Measurements from ENCODE around the gene RPS6KA5. TPM values are rescaled to one million over a fixed set of nuclear protein-coding genes. Genes with fewer than 3 reads are reported as not detected.

The RPS6KA5 gene
- total RNA-seq, 8 experiments from 2014 or later: 2.5 to 25.2 (median 5.8) TPM

DNA sequence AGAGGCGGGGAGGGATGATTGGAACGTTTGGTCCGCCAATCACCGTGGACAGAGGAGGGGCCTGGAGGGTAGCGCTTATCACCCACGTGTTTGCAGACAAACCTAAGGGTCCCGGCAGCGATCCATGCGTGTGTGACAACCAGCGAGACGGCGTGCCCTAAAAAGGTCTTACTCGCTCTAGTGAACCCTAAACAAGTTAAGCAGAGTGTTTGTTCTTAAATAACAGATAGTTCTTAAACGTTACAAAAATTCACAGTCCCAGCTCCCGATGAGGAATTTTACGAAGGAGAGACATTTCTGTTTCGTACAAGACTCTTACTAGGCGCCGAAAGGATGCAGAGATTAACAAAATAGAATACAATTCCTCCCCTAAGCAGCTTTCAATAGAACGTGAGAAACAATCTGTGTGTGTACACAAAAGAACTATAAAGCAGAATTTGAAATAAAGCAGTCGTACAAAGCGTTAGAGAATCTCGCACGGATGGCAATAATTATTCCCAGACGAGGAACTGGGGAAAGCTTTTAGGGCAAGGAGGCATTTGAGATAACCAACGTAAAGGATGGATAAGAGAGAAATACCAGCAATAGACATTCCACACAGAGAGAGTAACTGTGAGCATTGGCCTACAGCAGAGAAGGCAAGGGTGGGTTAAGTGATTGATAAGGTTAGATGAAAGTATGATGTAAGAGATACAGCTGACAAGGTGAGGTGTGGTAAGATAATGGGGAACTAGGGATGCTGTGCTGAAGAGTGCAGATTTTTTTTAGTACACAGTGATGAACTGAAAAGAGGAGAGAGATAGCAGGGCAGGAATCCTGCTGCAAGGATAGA is 831 bp upstream of the RPS6KA5 start:
- in situ Hi-C loops (cut with MboI; ENCODE audit: low pct_unique_long_range_greater_than_20kb in 2 of 9, low sequenced_read_pairs in 9 of 9, unreplicated experiment in 9 of 9): no loop called here
- peaks cover 4 to 5% of the 10 kb centered on the region in 2 donors for H3K4me1 ChIP-seq (replicated peaks in 1 of 2)
- H3K27ac ChIP-seq: no peak overlapping the region
- 0 to 7% (median 2%) methylated on average over 3 to 16 of the region's 26 CpGs for WGBS, 10 experiments
- H3K4me3 ChIP-seq: peak overlapping the region; percentile 38 to 47 (median 40)
- no peak for ATAC-seq (replicated peaks in 6 of 8)

DNA sequence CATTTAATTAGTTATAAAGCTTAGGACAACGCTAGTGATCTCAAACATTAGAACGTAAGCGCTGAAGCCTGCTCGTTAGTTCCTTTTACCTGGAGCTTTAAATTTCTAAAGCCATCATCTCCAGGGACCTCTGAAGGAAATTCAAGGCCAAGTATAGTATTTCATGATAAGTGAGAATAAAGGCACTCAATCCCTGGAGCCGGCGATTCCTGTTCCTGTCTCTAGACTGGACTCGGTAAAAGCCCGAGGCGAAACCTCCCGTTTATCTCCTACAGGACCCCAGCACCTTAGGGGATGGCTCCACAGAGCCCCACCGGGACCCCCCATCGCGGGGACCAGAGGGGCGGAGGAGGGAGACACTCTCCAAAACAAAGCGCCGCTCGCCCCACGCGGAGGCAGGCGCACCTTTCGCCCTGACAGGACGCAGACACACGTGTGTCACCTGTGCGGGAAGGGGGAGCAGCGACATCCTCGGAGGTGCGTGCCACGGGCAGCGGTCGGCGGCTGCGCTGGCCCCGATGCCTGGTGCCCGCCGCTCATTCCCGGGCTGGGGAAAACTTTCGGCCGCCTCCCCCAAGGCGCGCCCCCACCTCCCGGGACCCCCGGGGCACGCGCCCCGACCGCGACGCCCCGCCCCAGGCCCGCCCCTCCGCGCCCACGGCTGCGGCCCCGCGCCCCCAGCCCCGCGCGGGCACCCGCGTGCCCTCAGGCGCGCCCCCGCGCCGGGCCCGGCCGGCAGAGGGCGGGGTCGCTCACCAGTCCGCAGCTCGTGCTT is 678 bp downstream of the RPS6KA5 start:
- in situ Hi-C loops (cut with MboI; ENCODE audit: low pct_unique_long_range_greater_than_20kb in 2 of 9, low sequenced_read_pairs in 9 of 9, unreplicated experiment in 9 of 9): no loop called here
- peaks cover 4 to 5% of the 10 kb centered on the region in 2 donors for H3K4me1 ChIP-seq (replicated peaks in 1 of 2)
- peak; percentile 31 to 57 (median 52) for ATAC-seq (replicated peaks in 6 of 8)
- 0 to 28% (median 0%) methylated on average over 1 to 10 of the region's 72 CpGs; no CpG with 5 or more reads in 2 of the 10 experiments for WGBS, 10 experiments
- H3K27ac ChIP-seq: peak overlapping the region; percentile 90 to 92
- peak overlapping the region; percentile 89 to 99 (median 95) for H3K4me3 ChIP-seq

GRCh38 chr14:91058042-91058581 is 2.3 kb downstream of the RPS6KA5 start:
- WGBS, 10 experiments: 42 to 92% (median 73%) methylated on average over 3 to 6 of the region's 6 CpGs; no CpG with 5 or more reads in 1 of the 10 experiments
- H3K27ac ChIP-seq: no peak overlapping the region
- peak overlapping the region in 1 of 5 donors; percentile 99 for H3K4me3 ChIP-seq
- in situ Hi-C loops (cut with MboI; ENCODE audit: low pct_unique_long_range_greater_than_20kb in 2 of 9, low sequenced_read_pairs in 9 of 9, unreplicated experiment in 9 of 9): no loop called here
- peaks cover 4 to 5% of the 10 kb centered on the region in 2 donors for H3K4me1 ChIP-seq (replicated peaks in 1 of 2)
- ATAC-seq (replicated peaks in 6 of 8): no peak

GRCh38 chr14:91056361-91056760 is 4.1 kb downstream of the RPS6KA5 start:
- H3K4me1 ChIP-seq (replicated peaks in 1 of 2): no peaks in the 10 kb centered on the region
- 71 to 100% (median 93%) methylated on average over 1 to 3 of the region's 3 CpGs; no CpG with 5 or more reads in 2 of the 10 experiments for WGBS, 10 experiments
- in situ Hi-C loops (cut with MboI; ENCODE audit: low pct_unique_long_range_greater_than_20kb in 2 of 9, low sequenced_read_pairs in 9 of 9, unreplicated experiment in 9 of 9): no loop called here
- ATAC-seq (replicated peaks in 6 of 8): no peak
- H3K27ac ChIP-seq: no peak overlapping the region
- H3K4me3 ChIP-seq: no peak overlapping the region

GRCh38 chr14:91055016-91055415 is 5.4 kb downstream of the RPS6KA5 start:
- in situ Hi-C loops (cut with MboI; ENCODE audit: low pct_unique_long_range_greater_than_20kb in 2 of 9, low sequenced_read_pairs in 9 of 9, unreplicated experiment in 9 of 9): no loop called here
- H3K4me3 ChIP-seq: no peak overlapping the region
- H3K4me1 ChIP-seq (replicated peaks in 1 of 2): no peaks in the 10 kb centered on the region
- no peak overlapping the region for H3K27ac ChIP-seq
- ATAC-seq (replicated peaks in 6 of 8): no peak

GRCh38 chr14:91048676-91049075 is 11.8 kb downstream of the RPS6KA5 start:
- no peak for ATAC-seq (replicated peaks in 6 of 8)
- Histone ChIP-seq H3K4me3 (no peak overlapping the region), H3K27ac (no peak overlapping the region), H3K4me1 (replicated peaks in 1 of 2) (no peaks in the 10 kb centered on the region)
- in situ Hi-C loops (cut with MboI; ENCODE audit: low pct_unique_long_range_greater_than_20kb in 2 of 9, low sequenced_read_pairs in 9 of 9, unreplicated experiment in 9 of 9): no loop called here
- 63 to 100% (median 87%) methylated on average over 1 of the region's 1 CpG; no CpG with 5 or more reads in 4 of the 10 experiments for WGBS, 10 experiments

DNA sequence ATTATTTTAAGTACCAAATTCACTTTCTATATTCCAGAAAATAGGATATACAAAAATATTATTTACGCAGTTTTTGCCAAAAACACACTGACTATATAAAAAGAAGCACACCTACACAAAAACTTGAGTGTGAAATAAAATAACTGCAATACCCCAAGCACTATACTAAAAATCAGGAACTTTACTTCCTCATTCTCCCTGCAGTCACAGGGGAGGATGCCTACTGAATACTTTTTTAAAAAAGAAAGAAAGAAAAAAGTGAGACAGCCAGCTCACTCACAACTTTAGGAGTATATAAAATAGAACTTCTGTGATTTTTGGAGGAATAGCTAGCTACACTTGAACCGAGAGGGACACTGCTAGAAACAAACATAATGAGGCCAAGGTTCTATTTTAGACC is 12.2 kb downstream of the RPS6KA5 start:
- no peak for ATAC-seq (replicated peaks in 6 of 8)
- Histone ChIP-seq H3K4me1 (replicated peaks in 1 of 2) (no peaks in the 10 kb centered on the region), H3K4me3 (no peak overlapping the region), H3K27ac (no peak overlapping the region)
- in situ Hi-C loops (cut with MboI; ENCODE audit: low pct_unique_long_range_greater_than_20kb in 2 of 9, low sequenced_read_pairs in 9 of 9, unreplicated experiment in 9 of 9): no loop called here
- WGBS, 10 experiments: 62 to 100% (median 88%) methylated on average over 1 to 2 of the region's 2 CpGs

DNA sequence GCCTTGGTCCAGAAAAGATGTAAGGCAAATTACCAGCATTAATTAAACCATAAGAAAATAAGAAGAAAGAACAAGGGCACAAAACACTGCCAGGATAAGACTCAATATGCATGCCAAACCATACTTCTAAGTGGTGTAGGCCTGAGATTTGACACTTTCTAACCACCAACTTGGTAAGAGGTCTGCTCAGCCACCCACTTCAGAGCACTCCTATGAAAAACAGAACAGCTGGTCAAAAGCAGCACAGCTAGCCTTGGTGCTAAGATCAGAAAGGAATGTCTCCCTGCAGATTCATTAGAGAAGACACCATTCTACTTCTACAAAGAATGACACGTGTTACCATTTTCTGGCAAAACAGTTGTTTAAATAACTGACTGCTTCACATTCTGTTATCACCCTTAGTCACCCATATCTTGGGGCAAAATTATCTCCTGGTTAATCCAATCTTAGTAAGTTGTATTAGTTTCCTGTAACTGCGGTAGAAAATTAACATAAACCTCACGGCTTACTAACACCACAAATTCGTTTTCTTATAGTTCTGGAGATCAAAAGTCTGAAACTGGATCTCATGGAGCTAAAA is 13.2 kb downstream of the RPS6KA5 start:
- ATAC-seq (replicated peaks in 6 of 8): no peak

GRCh38 chr14:91046488-91047072 is 13.9 kb downstream of the RPS6KA5 start:
- WGBS, 10 experiments: 58 to 100% (median 86%) methylated on average over 1 to 7 of the region's 7 CpGs; no CpG with 5 or more reads in 2 of the 10 experiments
- in situ Hi-C loops (cut with MboI; ENCODE audit: low pct_unique_long_range_greater_than_20kb in 2 of 9, low sequenced_read_pairs in 9 of 9, unreplicated experiment in 9 of 9): no loop called here
- no peak overlapping the region for H3K27ac ChIP-seq
- ATAC-seq (replicated peaks in 6 of 8): no peak
- H3K4me1 ChIP-seq (replicated peaks in 1 of 2): no peaks in the 10 kb centered on the region
- H3K4me3 ChIP-seq: no peak overlapping the region

More for the DNA sequence above, 13.2 kb downstream of the RPS6KA5 start:
- 69 to 100% (median 83%) methylated on average over 1 to 4 of the region's 4 CpGs; no CpG with 5 or more reads in 3 of the 10 experiments for WGBS, 10 experiments
- no peak overlapping the region for H3K27ac ChIP-seq
- no peak overlapping the region for H3K4me3 ChIP-seq
- H3K4me1 ChIP-seq (replicated peaks in 1 of 2): no peaks in the 10 kb centered on the region
- in situ Hi-C loops (cut with MboI; ENCODE audit: low pct_unique_long_range_greater_than_20kb in 2 of 9, low sequenced_read_pairs in 9 of 9, unreplicated experiment in 9 of 9): no loop called here

DNA sequence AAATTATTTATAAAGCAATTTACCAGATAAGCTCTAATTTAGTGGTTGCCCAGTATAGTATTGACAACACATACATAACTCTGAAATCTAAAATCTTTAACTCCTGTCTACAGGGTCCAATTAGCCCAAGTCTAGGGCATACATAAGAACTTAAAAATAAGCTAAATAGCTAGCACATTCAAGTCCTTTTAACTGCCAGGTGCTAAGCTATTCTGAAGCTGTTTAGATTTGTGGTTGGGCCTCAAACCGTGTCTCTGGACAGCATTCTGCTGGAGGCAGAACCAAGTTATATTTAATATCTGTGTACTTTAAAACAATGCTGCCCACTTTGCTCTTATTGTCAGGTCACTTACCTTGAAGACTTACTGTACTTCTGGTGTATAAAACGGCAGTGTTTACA is 19.0 kb downstream of the RPS6KA5 start:
- no peak overlapping the region for H3K27ac ChIP-seq
- ATAC-seq (replicated peaks in 6 of 8): no peak
- in situ Hi-C loops (cut with MboI; ENCODE audit: low pct_unique_long_range_greater_than_20kb in 2 of 9, low sequenced_read_pairs in 9 of 9, unreplicated experiment in 9 of 9): no loop called here
- no peaks in the 10 kb centered on the region for H3K4me1 ChIP-seq (replicated peaks in 1 of 2)
- no peak overlapping the region for H3K4me3 ChIP-seq
- WGBS, 10 experiments: 0 to 94% (median 63%) methylated on average over 1 to 2 of the region's 2 CpGs; no CpG with 5 or more reads in 1 of the 10 experiments

DNA sequence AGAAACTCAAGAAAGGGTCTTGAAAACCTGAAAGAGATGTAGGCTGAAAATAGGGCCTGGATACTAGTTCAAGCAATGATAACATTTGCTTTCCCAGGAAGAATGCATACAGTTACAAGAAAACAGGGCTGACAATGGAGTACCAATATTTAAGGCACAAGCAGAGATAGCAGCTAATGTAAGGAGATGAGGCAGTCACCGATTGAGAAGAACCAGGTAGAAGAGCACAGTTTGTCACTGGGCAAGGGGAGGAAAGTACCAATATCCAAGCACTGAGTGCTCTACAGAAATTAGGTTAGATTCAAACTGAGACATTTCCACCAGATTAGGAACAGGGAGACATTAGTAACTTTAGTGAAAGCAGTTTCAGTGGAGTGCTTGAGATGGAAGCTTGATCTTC is 19.9 kb downstream of the RPS6KA5 start:
- H3K4me1 ChIP-seq (replicated peaks in 1 of 2): peaks cover 0 to 2% of the 10 kb centered on the region in 2 donors
- no peak for ATAC-seq (replicated peaks in 6 of 8)

GRCh38 chr14:91038439-91038838 is 22.0 kb downstream of the RPS6KA5 start:
- no peak overlapping the region for H3K4me3 ChIP-seq
- ATAC-seq (replicated peaks in 6 of 8): peak in 1 of 8 experiments; percentile 27
- 0 to 100% (median 0%) methylated on average over 1 of the region's 1 CpG; no CpG with 5 or more reads in 7 of the 10 experiments for WGBS, 10 experiments
- in situ Hi-C loops (cut with MboI; ENCODE audit: low pct_unique_long_range_greater_than_20kb in 2 of 9, low sequenced_read_pairs in 9 of 9, unreplicated experiment in 9 of 9): no loop called here
- H3K27ac ChIP-seq: no peak overlapping the region
- peaks cover 0 to 2% of the 10 kb centered on the region in 2 donors for H3K4me1 ChIP-seq (replicated peaks in 1 of 2)

More for the DNA sequence above, 19.9 kb downstream of the RPS6KA5 start:
- no peak overlapping the region for H3K4me3 ChIP-seq
- in situ Hi-C loops (cut with MboI; ENCODE audit: low pct_unique_long_range_greater_than_20kb in 2 of 9, low sequenced_read_pairs in 9 of 9, unreplicated experiment in 9 of 9): no loop called here
- 0 to 100% (median 88%) methylated on average over 1 of the region's 1 CpG; no CpG with 5 or more reads in 4 of the 10 experiments for WGBS, 10 experiments
- H3K27ac ChIP-seq: no peak overlapping the region
